Hematopoietic multipotent progenitor cell treated with erythropoietin and hydrocortisone succinate and interleukin-3 and kit ligand, for 6 days (in vitro differentiated cells): ENCODE measurements around the gene UNC5B.
A peak's percentile ranks its signal among the peaks of the same experiment; 100 is the strongest.
"Not testable (repeated sequence)": the region's sequence is repeated elsewhere in the genome, so short reads cannot be mapped to it uniquely, and the experiment has no call there.

Experiments used
- DNase-seq: peaks from one replicate; pipeline ENCODE4 v3.0.0-alpha.2; 2015

UNC5B gene

DNA sequence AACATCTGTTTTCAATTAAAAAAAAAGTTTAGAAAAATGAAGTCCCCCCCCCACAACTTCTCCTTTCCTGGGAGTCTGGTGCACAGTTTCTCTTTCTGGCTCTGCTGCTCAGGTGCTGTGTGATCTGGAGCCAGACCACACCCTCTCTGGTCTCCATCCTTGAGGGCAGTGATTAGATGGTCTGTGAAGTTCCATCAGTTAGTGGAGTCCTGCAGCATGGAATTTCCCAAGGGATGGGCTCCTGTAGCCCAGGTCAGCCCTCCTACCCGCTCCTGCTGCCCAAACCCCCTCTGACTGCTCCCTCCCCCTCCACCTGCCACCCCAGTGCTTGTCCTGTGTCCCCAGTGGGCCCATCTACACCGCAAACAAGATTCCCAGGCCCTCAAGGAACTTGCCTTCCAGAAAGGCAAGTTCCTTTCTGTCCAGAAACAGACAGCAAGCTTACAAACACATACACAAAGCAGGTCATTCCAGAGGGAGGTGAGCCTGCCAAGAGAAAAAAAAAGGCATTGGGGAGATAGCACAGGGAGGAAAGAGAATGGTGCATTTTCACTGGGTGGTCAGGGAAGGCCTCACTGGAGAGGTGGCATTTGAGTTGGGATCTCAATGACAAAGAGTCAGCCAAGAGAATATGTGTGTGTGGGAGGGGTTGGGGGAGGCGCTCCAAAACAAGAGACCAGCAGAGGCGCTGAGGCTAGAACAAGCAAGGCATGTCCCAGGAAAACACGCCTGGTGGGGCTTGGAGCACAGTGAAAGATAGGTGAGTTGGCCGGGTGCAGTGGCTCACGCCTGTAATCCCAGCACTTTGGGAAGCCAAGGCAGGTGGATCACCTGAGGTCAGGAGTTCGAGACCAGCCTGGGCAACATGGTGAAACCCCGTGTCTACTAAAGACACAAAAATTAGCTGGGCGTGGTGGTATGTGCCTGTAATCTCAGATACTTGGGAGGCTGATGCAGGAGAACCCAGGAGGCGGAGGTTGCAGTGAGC lies 57.2 kb downstream of the UNC5B start:
- DNase-seq: no peak

DNA sequence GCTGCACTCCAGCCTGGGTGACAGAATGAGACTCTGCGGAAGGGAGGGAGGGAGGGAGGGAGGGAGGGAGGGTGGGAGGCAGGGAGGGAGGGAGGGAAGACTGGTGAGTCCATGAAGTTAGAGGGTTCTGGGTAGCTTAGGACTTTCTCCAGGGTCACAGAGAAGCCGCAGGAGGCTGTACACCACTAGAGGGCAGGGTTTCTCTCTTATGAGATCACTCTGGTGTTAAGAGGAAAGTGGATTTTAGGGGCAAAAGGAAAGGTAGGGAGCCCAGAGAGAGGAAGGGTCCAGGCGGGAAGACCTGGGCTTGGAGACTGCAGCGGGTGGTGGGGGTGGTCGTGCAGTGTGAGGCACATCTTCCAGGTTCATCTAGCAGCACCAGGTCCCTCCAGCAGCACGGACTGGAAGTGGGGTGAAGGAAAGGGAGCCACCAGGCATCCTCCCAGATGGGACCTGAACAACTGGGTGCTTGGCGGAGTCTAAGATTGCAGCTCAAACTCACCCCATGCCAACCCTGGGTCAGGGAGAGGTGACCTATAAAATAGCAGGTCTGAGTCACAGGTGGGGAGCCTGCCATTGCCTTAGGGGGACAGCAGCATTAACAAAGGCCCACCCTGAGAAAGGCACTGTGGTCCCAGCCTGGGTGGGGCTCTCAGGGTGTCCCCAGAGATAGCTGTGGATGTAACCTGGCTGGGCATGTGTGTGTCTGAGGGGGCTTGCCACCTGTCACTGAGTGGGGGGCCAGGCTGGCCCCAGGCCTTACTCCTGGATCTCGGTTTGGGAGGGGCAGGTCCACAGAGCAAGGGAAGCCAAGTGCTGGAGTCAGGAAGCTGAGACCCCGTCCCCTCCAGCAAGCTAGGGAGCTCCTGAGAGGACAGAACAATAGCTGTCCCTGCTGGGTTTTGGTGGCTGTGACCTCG lies 58.2 kb downstream of the UNC5B start:
- peak; percentile 91 for DNase-seq

DNA sequence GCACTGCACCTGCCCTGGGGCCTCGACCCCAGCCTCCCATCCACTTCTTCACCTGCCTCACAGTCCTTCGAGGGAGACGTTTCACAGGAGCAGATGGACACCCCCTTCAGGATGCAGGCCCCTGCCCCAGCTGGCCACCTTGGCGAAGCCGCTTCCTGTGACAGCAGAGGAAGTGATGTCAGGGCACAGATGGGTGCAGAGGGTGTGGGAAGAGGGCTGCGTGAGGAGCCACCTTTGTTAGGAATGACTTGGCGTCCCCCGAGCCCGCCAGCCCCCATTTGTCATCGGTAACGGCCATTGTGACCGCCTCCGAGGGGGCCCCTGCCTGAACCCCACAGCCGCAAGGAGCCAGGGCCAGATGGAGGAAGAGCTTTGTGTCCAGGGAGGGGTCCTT lies 59.3 kb downstream of the UNC5B start:
- no peak for DNase-seq

DNA sequence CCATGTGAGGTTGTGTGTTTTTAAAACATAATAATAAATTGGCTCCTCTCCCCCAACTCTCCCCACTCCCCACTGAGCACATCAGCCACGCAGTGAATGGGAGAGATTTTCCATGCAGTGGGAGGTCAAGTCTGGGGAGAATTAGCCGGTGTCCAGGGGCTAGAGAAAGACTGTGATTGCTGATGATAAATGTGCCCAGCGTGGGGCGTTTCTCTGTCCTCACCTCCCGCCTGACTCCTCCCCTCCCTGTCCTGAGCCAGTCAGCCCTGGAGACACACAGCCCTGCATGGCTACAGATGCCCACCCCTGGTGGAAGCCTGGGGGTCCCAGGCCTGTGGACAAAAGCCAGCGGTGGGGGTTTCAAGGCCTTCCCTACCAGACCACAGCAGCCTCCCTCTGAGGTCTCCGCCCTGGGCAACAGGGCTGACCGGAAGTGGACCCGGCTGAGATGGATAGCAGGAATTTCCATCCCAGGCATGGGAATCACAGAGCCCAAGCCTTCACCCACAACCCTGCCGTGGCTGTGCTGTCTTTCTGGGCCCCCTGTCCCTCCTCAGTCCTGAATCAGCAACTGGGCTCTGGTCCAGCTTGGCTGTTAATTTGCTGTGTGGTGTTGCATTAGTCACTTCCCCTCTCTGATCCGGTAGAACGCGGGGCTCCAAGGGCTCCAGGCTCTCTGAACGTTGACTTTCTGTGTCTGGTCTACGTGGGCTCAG lies 59.8 kb downstream of the UNC5B start:
- DNase-seq: no peak

DNA sequence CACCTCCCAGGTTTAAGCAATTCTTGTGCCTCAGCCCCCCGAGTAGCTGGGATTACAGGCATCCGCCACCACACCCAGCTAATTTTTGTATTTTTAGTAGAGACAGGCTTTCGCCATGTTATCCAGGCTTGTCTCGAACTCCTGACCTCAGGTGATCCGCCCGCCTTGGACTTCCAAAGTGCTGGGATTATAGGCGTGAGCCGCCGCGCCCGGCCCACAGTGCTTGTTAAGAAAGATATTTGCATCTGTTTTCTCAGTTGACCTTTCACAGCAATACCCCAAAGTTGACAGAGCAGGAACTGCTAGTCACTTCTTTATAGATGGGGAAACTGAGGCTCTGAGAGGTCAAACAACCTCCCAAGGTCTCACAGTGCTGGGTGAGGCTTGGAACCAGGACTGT lies 60.6 kb downstream of the UNC5B start:
- DNase-seq: not testable (repeated sequence)

DNA sequence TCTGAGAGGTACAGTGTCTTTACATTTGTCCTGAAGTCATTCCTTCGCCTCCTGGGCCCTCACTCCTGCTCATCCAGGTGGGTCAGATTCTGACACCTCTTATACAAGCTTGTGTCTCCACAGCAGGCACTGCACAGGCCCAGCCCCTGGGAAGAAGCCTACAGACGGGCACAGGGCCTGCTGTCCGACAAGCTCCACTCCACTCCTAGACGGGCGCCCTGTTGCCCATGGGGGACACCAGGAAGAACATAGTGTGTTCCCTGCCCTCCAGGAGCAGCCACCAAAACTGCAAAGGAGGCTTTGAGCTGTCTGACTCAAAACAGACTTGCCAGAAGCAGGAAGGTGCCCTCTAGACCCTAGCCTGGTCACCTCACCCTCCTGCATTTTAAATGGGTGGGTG lies 61.1 kb downstream of the UNC5B start:
- DNase-seq: no peak

DNA sequence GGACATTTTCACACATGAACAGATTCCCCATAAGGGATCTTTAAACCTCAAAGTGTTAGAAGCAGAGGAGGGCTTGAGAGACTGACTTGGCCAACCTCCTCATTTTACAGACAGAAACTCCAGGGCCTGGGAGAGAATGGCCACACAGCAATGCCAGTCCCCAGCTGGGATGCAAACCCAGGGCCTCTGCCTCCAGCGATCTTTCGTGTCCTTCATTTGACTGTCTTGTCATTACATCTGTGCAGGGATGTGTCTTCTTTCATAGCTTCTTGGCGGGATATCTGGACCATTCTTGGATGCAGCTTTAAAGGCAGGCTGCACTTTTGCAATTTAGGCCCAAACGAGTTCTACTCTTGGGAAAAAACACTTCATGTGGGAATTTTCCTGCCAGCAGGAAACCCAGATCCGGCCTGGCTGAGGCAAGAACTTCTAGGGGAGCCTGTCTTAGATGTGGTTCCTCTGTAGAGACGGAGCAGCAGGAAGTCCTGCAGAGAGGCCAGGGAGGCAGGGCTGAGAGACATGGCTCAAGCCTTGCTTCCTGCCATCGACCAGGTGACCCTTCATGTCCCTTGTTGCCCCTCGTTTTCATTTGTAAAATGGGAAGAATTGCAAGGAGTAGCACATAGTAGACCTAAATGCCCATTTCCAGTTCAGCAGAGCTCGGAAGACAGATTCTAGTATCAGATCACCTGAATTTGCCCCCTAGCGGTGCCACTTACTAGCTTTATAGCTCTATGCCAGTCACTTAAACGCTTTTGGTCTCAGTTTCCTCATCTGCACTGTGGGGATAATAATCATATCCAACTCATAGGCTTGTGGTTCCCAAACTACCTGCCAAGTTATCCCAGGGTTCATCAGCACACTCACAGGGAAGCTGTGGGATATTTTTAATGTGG lies 62.8 kb downstream of the UNC5B start:
- DNase-seq: no peak

DNA sequence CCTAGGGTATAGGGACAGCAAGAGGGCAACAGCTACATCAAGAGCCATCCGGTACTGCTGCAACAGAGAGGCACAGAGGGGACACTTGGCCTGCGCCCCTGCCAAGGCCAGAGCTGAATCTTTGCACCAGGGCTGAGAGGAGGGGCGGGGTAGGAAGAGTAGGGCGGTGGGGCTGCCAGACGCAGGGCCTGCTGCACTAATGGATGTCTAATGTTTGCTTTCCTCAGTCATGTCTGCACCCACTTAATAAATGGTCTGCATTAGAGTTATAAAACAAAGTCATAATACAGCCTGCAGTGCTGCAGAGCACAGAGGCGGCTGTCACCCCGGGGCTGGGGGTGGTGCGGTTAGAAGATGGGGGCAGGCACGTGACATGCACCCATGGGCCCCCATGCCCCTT lies 64.5 kb downstream of the UNC5B start:
- DNase-seq: no peak

DNA sequence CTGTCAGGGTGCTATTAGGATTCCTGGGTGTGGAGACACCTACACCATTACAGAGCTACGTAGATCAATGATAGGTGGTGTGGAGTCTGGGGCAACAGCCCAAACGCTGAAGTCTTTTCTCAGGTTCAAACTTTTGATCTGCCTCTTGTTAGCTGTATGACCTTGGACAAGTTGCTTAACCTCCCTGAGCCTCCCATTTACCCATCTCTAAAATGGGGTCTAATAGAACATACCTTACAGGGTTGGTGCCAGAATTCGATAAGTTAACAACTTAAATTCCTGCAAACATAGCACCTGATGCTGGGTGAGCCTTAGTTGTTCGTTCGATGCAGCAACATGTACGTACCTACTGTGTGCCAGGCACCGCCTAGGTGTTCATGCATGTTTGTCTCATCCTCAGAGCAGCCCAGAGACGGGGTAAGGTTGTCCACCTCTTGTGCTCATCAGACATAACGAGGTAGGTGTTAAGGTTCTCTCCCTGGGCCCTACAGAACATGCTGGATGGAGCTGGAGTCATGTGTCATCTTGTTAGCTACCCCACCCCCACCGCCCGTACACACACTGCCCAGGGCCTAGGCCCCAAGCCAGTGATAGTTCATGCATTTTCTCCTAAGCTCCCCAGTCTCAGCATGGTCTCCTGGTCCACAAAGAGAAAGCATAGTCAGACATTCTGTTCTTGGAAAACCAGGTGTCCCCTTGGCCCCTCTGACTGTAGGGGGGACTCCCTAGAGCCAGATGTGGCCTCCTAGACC lies 65.7 kb downstream of the UNC5B start:
- no peak for DNase-seq

DNA sequence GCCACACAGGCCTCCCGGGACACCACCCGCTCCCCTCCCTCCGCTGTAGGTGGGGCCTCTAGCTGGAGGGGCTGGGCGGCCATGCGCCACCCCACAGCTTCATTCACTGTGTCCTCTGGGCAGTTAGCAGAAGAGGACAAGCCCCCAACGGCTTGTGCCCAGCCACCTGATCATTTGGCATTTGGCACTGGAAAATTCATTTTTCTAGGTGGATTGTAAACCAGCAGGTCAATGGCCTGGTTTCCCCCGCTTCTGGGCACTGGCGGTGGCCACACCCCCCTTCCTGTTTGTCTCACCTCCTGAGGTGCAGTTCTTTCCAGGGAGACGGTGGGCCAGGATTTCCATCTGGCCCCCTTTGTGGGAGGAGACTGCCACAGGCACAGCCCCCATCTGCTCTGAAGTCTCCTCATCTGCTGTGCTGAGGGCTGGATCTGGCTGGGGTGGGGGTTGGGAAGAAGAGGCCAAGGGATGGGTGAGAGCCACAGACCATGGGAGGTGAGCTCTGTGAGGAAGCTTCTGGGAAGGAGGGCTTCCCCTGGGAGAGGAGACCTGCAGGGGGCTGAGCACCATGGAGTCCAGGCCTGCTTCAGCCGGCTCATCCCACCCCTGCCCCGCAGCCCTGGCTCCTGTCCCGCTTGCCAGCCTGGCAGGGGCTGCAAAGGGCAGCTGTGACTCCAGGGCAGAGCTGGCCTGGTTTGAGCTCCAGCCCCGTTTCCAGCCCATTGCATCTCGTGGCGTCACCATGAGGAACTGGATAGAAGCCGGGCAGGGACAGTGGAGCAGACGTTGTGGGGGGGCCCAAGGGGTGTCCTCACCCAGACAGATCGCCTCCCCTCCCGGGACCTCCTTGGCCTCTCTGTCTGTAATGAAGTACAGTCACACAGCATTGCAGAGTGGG lies 66.6 kb downstream of the UNC5B start:
- DNase-seq: no peak

DNA sequence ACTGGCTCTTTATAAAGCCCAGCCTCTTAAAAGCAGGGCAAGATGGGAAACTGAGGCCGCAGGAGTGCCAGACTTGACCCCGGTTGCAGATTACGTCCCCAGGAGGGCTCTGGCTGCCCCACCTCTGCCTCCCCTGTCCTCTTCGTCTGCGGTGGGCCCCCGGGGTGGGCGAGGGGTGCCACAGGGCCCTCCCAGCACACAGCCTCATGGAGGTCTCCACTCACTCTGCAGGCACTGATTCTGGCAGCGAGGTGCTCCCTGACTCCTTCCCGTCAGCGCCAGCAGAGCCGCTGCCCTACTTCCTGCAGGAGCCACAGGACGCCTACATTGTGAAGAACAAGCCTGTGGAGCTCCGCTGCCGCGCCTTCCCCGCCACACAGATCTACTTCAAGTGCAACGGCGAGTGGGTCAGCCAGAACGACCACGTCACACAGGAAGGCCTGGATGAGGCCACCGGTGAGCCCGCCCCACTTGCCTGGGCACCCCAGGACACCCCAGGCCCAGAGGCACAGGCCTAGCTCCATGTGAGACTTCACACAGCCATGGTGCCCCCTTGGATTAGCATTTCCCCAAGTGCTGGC lies 67.3 kb downstream of the UNC5B start:
- DNase-seq: no peak

DNA sequence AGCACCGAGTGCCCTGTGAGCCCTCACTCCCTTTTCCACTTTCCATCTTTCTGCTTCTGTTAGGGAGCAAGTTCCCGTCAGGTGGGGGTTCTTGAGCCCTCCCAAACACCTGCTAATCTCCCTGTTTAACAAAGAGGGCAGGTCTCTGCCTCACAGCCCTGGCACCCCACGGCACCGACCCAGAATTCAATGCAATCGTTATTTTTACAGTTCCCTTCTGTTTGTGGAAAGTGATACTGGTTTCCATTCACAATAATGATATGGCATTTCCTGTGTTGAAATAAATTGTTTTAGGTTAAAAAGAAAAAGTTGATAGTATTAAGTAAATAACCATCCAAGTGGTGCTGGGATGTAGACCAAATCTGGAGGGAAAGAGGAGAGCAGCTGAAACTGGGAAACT lies 67.8 kb downstream of the UNC5B start:
- no peak for DNase-seq

DNA sequence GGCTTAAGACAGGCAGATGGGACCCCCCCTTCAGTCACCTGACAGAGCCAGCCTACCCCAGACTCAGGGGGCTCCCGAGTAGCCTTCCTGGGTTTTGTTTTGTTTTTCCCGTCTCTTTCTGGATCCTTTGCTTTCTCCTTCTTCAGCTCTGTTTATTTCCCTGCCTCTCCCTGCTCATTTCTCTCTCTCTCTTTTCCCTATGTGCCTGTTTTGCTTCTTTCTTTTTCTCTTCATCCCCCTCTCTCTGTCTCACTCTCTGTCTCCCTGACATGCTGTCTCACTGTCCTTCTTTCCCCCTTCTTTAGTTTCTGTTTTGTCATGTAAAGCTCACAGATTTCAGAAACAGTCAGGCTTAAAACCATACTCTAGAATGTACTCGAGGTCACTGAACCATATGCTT lies 68.5 kb downstream of the UNC5B start:
- DNase-seq: no peak

DNA sequence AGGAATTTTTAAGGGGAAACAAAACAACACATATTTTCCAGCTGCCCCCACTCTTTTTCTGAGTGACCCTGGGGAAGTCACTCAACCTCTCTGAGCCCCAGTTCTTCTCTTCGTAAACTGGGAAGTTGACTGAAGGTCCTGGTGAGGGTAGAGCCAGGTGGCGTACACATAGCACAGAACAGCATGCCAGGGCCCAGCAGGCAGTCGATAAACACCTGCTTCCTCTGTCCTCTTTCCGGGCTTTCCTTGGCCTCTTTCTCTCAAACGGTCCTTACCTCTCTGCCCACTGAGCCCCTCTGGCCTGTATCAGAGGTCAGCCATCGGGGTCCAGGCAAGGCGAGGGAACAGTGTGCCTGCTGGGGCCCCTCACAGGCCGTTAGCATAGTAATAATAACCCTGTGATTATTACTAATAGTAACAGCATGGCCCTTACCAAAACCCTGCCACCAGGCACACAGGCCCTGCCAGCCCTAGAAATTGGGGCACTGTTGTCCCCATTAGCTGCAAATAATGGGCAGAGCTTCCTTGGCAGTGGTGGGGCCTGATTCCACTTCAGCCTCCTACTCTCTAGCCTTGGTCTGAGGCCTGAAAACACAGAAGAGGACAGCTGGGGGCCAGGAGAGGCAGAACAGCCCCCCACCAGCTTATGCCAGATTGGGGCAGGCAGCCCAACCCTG lies 69.4 kb downstream of the UNC5B start:
- no peak for DNase-seq

DNA sequence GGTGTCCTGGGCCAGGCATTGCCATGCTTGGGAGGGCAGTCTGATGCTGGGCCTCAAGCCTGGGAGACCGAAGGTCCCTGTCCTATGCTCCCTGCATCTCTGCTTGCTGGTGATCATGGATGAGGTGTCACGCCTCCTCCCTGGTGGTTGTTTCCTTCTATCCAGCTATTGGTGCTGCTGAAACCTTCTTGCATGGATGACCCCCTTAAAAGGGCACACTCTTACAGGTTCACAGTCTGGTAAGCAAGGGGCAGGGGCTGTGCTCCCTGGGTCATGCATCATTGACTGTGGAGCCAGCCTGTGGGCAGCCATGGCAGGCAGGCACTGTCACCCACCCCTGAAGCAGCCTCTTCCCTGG lies 69.9 kb downstream of the UNC5B start:
- DNase-seq: no peak

DNA sequence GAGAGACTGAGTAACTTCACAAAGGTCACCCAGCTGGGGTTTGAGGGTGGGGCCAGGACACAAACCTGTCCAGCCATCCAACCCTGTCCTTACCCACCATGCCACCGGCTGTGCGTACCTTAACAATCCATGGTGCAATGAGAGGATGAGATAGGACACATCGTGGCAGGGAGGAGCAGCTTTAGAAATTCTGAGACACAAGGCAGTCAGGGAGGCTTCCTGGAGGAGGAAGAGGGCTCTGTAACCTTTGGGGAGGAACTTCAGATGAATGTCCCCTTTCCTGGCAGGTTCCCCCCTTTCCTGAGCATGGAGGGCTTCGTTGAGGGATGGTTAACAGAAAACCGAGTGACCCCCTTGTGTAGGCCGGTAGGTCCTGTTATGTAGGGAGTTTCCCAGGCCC lies 71.0 kb downstream of the UNC5B start:
- DNase-seq: no peak

DNA sequence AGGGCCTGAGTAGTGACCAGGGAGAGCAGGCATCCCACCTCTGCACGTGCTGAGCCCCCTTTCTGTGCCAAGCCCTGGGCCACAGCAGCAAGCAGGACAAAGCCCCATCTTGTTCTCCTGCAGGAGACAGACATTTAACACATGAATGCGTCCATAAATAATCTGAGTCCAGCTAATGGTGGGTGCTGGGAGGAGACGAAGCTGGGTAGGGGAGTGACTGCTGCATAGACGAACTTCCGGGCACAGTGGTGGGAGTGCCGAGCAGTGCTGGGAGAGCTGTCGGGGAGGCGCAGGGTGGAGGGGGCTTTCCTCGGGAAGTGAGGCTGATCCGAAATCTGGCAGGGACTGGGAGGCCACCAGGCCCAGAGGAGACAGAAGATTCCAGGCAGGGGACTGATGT lies 71.5 kb downstream of the UNC5B start:
- no peak for DNase-seq

DNA sequence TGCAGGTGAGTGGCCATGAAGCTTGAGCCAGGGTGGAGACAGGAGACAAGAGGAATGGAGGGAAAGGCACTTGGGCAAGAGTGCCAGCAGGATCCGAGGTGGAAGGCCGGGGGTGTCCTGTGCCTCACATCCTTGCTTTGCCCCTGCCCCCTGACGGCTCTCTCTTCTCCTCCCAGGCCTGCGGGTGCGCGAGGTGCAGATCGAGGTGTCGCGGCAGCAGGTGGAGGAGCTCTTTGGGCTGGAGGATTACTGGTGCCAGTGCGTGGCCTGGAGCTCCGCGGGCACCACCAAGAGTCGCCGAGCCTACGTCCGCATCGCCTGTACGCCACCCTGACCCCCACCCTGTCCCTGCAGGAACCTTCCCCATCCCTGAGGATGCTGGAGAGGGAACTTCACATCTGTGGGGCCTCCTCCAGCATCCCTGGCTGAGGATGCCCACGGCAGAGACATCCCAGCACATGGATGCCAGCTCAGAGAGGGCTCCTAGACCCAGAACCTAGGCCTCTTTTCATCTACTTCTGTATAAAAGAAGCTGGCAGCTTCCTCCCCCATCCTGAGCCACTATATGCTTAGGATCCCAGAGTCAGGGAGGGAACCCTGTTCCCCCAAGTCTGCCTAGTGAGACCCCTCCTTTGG lies 72.3 kb downstream of the UNC5B start:
- DNase-seq: no peak

DNA sequence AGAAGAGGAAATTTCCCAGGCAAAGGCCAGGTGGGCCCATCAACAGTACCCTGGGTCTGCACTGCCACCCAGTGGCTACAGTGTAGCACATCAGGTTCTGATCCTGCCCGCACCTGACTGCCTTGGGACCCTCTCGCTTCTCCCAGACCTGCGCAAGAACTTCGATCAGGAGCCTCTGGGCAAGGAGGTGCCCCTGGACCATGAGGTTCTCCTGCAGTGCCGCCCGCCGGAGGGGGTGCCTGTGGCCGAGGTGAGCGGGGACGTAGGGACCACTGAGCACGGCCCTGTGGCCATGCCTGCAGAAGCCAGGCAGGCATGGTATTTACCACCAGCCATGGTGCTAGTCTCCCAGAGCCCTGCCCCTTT lies 72.8 kb downstream of the UNC5B start:
- peak; percentile 72 for DNase-seq
